Liver (tissue), 9 donors: ENCODE measurements around the gene HLA-A. TPM values are rescaled to one million over a fixed set of nuclear protein-coding genes. Genes with fewer than 3 reads are reported as not detected.

Experiments
- DNase-seq: peaks from one replicate; pipeline ENCODE4 v3.0.0-alpha.2; 2017; ENCODE audit warnings: low spot score
- H3K27ac ChIP-seq, 2 donors: one replicate each; pipeline ENCODE4 v1.7.0; 2013; ENCODE audit warnings: inconsistent platforms in 2 of 2, low read length in 2 of 2, control low read depth in 1 of 2, low read depth in 1 of 2, mild to moderate bottlenecking in 1 of 2
- H3K27me3 ChIP-seq, 4 donors: one replicate each; pipeline versions ENCODE4 v1.6.1 to v1.7.0; 2013; ENCODE audit warnings: low read length in 3 of 4, inconsistent platforms in 1 of 4, mild to moderate bottlenecking in 1 of 4, moderate library complexity in 1 of 4; ENCODE audit not compliant: control insufficient read depth in 4 of 4, insufficient read depth in 4 of 4
- H3K36me3 ChIP-seq, 4 donors: one replicate each; pipeline versions ENCODE4 v1.6.1 to v1.7.0; 2013; ENCODE audit warnings: low read length in 3 of 4, mild to moderate bottlenecking in 3 of 4, low read depth in 1 of 4, moderate library complexity in 1 of 4; ENCODE audit not compliant: control insufficient read depth in 4 of 4, insufficient read depth in 3 of 4
- H3K4me1 ChIP-seq, 4 donors: one replicate each; pipeline versions ENCODE4 v1.6.1 to v1.7.0; 2013; ENCODE audit warnings: low read length in 3 of 4, mild to moderate bottlenecking in 3 of 4, moderate library complexity in 1 of 4; ENCODE audit not compliant: control insufficient read depth in 4 of 4, insufficient read depth in 4 of 4
- H3K4me3 ChIP-seq, 3 donors: one replicate each; pipeline versions ENCODE4 v1.6.1 to v1.7.0; 2013; ENCODE audit warnings: low read length in 3 of 3, control low read depth in 1 of 3, low read depth in 1 of 3, mild to moderate bottlenecking in 1 of 3
- H3K9ac ChIP-seq, 2 donors: one replicate each; pipeline ENCODE4 v1.7.0; 2013; ENCODE audit warnings: low read length in 2 of 2, mild to moderate bottlenecking in 2 of 2, moderate library complexity in 2 of 2, control low read depth in 1 of 2, low read depth in 1 of 2
- H3K9me3 ChIP-seq, 4 donors: one replicate each; pipeline versions ENCODE4 v1.6.1 to v1.7.0; 2013; ENCODE audit warnings: low read length in 3 of 4; ENCODE audit not compliant: control insufficient read depth in 4 of 4
- ATF3 ChIP-seq: IDR thresholded peaks from 2 replicates; pipeline ENCODE4 v1.6.1; 2016; ENCODE audit warnings: antibody characterized with exemption
- CTCF ChIP-seq: fragments of 150-350 bp; IDR thresholded peaks from 2 replicates; pipeline ENCODE4 v1.5.1; 2017; ENCODE audit warnings: improper control_type of control experiment, low read depth, low read length; ENCODE audit not compliant: missing input control
- EGR1 ChIP-seq, 2 donors: IDR thresholded peaks; 2 replicates each; pipeline ENCODE4 v1.6.1; 2016 to 2018; ENCODE audit warnings: antibody characterized with exemption in 2 of 2, low read depth in 2 of 2
- FOXA1 ChIP-seq: IDR thresholded peaks from 2 replicates; pipeline ENCODE4 v1.6.1; 2016; ENCODE audit warnings: antibody characterized with exemption
- FOXA2 ChIP-seq: IDR thresholded peaks from 2 replicates; pipeline ENCODE4 v1.6.1; 2016; ENCODE audit warnings: antibody characterized with exemption
- GABPA ChIP-seq, 2 donors: IDR thresholded peaks in 1 of 2; conservative IDR thresholded peaks in 1 of 2; 2 replicates each; pipeline ENCODE4 v1.6.1; 2016; ENCODE audit warnings: antibody characterized with exemption in 2 of 2, mild to moderate bottlenecking in 1 of 2, moderate library complexity in 1 of 2
- HNF4A ChIP-seq, 2 donors: conservative IDR thresholded peaks; 2 replicates each; pipeline ENCODE4 v1.6.1; 2016; ENCODE audit warnings: antibody characterized with exemption in 2 of 2, mild to moderate bottlenecking in 2 of 2
- HNF4G ChIP-seq: IDR thresholded peaks from 2 replicates; pipeline ENCODE4 v1.6.1; 2016; ENCODE audit warnings: antibody characterized with exemption
- JUND ChIP-seq, 2 donors: IDR thresholded peaks; 2 replicates each; pipeline ENCODE4 v1.6.1; 2016; ENCODE audit warnings: antibody characterized with exemption in 2 of 2
- MAX ChIP-seq: IDR thresholded peaks from 2 replicates; pipeline ENCODE4 v1.6.1; 2016; ENCODE audit warnings: antibody characterized with exemption
- NR2F2 ChIP-seq: IDR thresholded peaks from 2 replicates; pipeline ENCODE4 v1.6.1; 2016; ENCODE audit warnings: antibody characterized with exemption
- RAD21 ChIP-seq, 2 donors: IDR thresholded peaks; 2 replicates each; pipeline ENCODE4 v1.6.1; 2016; ENCODE audit warnings: antibody characterized with exemption in 2 of 2, mild to moderate bottlenecking in 2 of 2
- REST ChIP-seq: IDR thresholded peaks from 2 replicates; pipeline ENCODE4 v1.6.1; 2016; ENCODE audit warnings: antibody characterized with exemption, mild to moderate bottlenecking
- RXRA ChIP-seq, 2 donors: IDR thresholded peaks; 2 replicates each; pipeline ENCODE4 v1.6.1; 2017 to 2018; ENCODE audit warnings: antibody characterized with exemption in 2 of 2, mild to moderate bottlenecking in 1 of 2
- SP1 ChIP-seq: IDR thresholded peaks from 2 replicates; pipeline ENCODE4 v1.6.1; 2018; ENCODE audit warnings: antibody characterized with exemption, mild to moderate bottlenecking
- TAF1 ChIP-seq: conservative IDR thresholded peaks from 2 replicates; pipeline ENCODE4 v1.6.1; 2016; ENCODE audit warnings: antibody characterized with exemption, mild to moderate bottlenecking
- YY1 ChIP-seq: IDR thresholded peaks from 2 replicates; pipeline ENCODE4 v1.6.1; 2016; ENCODE audit warnings: antibody characterized with exemption, mild to moderate bottlenecking
- ZBTB33 ChIP-seq: IDR thresholded peaks from 2 replicates; pipeline ENCODE4 v1.6.1; 2016; ENCODE audit warnings: antibody characterized with exemption
- WGBS: extraction: QIAGEN DNeasy Blood & Tissue Kit; methylation state at CpG from one replicate; pipeline ENCODE4 v1.1.7; 2013; 5-methylcytosine and 5-hydroxymethylcytosine counted together
- polyA plus RNA-seq, 2 donors: library from polyadenylated mRNA; stranded (reverse) in 1 of 2; unstranded in 1 of 2; fragments of 200-250 nt in 1 of 2; fragments of >200 nt in 1 of 2; fragmentation: Nextera tagmentation in 1 of 2; extraction: Ambion mirVana in 1 of 2; gene quantifications; one replicate each; pipeline versions ENCODE4 v1.2.1 to v1.2.3, GENCODE V29; 2013 to 2015
- total RNA-seq, 2 donors: library from RNA; depleted of rRNA; stranded (reverse); fragments of >200 nt; gene quantifications; one replicate each; pipeline ENCODE4 v1.2.3, GENCODE V29; 2014
- donor health status: healthy.
- donor health status: healthy.
- donor health status: healthy.
- donor health status: healthy.
- donor health status: healthy.

The HLA-A gene
- total and polyA plus RNA-seq, 4 donors = 145 to 321 (median 223) TPM

GRCh38 chr6:29949934-29950333, 7.6 kb downstream of the HLA-A start:
- Histone ChIP-seq H3K9me3 (no peaks in the 10 kb centered on the region), H3K36me3 (peaks cover 0 to 15% (median 5%) of the 10 kb centered on the region in 4 donors), H3K9ac (no peak overlapping the region), H3K4me1 (peaks cover 0 to 1% (median 0%) of the 10 kb centered on the region in 4 donors), H3K27me3 (no peaks in the 10 kb centered on the region), H3K27ac (no peak overlapping the region), H3K4me3 (no peak overlapping the region)
- TF ChIP-seq ZBTB33 (no peak), CTCF (no peak), HNF4A (conservative IDR thresholded peaks at IDR 0.05) (no peak), MAX (no peak), RAD21 (IDR thresholded peaks at IDR 0.05) (no peak), FOXA2 (no peak), RXRA (IDR thresholded peaks at IDR 0.05) (no peak), NR2F2 (no peak)
- no peak for DNase-seq
- WGBS = 75% methylated on average over 7 of the region's 7 CpGs

- no peak for TF ChIP-seq NR2F2
- TF ChIP-seq ZBTB33 = no peak
- TF ChIP-seq EGR1 (IDR thresholded peaks at IDR 0.05; ENCODE audit: low read depth in 2 of 2) = no peak
- TF ChIP-seq HNF4G = no peak
- no peak for TF ChIP-seq FOXA1
- no peak for TF ChIP-seq HNF4A (conservative IDR thresholded peaks at IDR 0.05)
- no peak for TF ChIP-seq FOXA2
- TF ChIP-seq RXRA (IDR thresholded peaks at IDR 0.05) = no peak
- no peak for TF ChIP-seq YY1
- TF ChIP-seq CTCF = no peak
- TF ChIP-seq JUND (IDR thresholded peaks at IDR 0.05) = no peak
- no peak for TF ChIP-seq RAD21 (IDR thresholded peaks at IDR 0.05)
- no peak for TF ChIP-seq SP1
- TF ChIP-seq TAF1 = no peak
- no peak for TF ChIP-seq MAX
- no peak for TF ChIP-seq GABPA (IDR thresholded peaks at IDR 0.05 in 1 of 2, conservative IDR thresholded peaks at IDR 0.05 in 1 of 2)
- TF ChIP-seq REST = no peak
- TF ChIP-seq ATF3 = no peak
These were observed 9.6 kb downstream of the HLA-A start for GRCh38 chr6:29951882-29952281.

More at GRCh38 chr6:29951882-29952281, 9.6 kb downstream of the HLA-A start:
- Histone ChIP-seq H3K27ac (no peak overlapping the region), H3K27me3 (no peaks in the 10 kb centered on the region), H3K9ac (no peak overlapping the region), H3K4me3 (no peak overlapping the region), H3K4me1 (no peaks in the 10 kb centered on the region), H3K9me3 (no peaks in the 10 kb centered on the region), H3K36me3 (peaks cover 0 to 7% (median 1%) of the 10 kb centered on the region in 4 donors)
- DNase-seq = no peak
- 73% methylated on average over 3 of the region's 3 CpGs for WGBS
